ENCODE data around the gene SPATA17. TPM values are rescaled to one million over a fixed set of nuclear protein-coding genes. Genes with fewer than 3 reads are reported as not detected.

Gene SPATA17
- total and polyA plus RNA-seq, 2 experiments from 2014 or later = 1.2 to 3.5 TPM

- no peak for TF ChIP-seq NANOG (IDR thresholded peaks at IDR 0.05; ENCODE audit: borderline replicate concordance)
- no peak for TF ChIP-seq STAT1 (IDR thresholded peaks at IDR 0.05; ENCODE audit: unreplicated experiment)
- TF ChIP-seq JUNB (IDR thresholded peaks at IDR 0.05; ENCODE audit: unreplicated experiment) = no peak
- TF ChIP-seq CREB1 (CRISPR knock-in tag; IDR thresholded peaks at IDR 0.05; ENCODE audit: low read depth) = no peak
- TF ChIP-seq REST (IDR thresholded peaks at IDR 0.05; ENCODE audit: unreplicated experiment) = no peak
- no peak for TF ChIP-seq EZH2phosphoT487 (IDR thresholded peaks at IDR 0.05; ENCODE audit: unreplicated experiment)
Observed at GRCh38 chr1:217899614-217900013, 268.5 kb downstream of the SPATA17 start (continued).

- Histone ChIP-seq H3F3A (replicated peaks; ENCODE audit: low read depth) (no peaks in the 10 kb centered on the region), H4K20me1 (replicated peaks; ENCODE audit: insufficient read depth) (no peaks in the 10 kb centered on the region), H3K9me2 (ENCODE audit: insufficient read depth) (no peaks in the 10 kb centered on the region), H3K4me1 (ENCODE audit: insufficient read depth) (no peaks in the 10 kb centered on the region), H3K4me2 (no peak overlapping the region), H3K36me3 (ENCODE audit: insufficient read depth) (no peaks in the 10 kb centered on the region), H2AFZ (no peak overlapping the region), H3K27ac (ENCODE audit: low read depth) (no peak overlapping the region), H3K27me3 (ENCODE audit: insufficient read depth) (no peaks in the 10 kb centered on the region), H3K79me2 (replicated peaks; ENCODE audit: insufficient read depth) (no peaks in the 10 kb centered on the region), H3K4me3 (no peak overlapping the region)
- H3K27me3 Mint-ChIP-seq (ENCODE audit: insufficient read depth, low read depth, poor library complexity) = peaks cover 2% of the 10 kb centered on the region
- H3K4me1 Mint-ChIP-seq = no peaks in the 10 kb centered on the region
- no peak overlapping the region for H3K27ac Mint-ChIP-seq
- H3K4me3 Mint-ChIP-seq = no peak overlapping the region
- DNase-seq (ENCODE audit: low spot score) (no peak), ATAC-seq (no peak)
- no peaks in the 10 kb centered on the region for H3K36me3 Mint-ChIP-seq (ENCODE audit: low read depth)
- H3K9me3 Mint-ChIP-seq = no peaks in the 10 kb centered on the region
- TF ChIP-seq REST (IDR thresholded peaks at IDR 0.05; ENCODE audit: unreplicated experiment) (no peak), EZH2 (IDR thresholded peaks at IDR 0.05; ENCODE audit: low read depth, unreplicated experiment) (no peak), NANOG (IDR thresholded peaks at IDR 0.05; ENCODE audit: borderline replicate concordance) (no peak), ZNF462 (CRISPR knock-in tag; IDR thresholded peaks at IDR 0.05) (no peak), CTCF (conservative IDR thresholded peaks at IDR 0.05; ENCODE audit: low read depth in 2 of 2) (no peak), JUNB (IDR thresholded peaks at IDR 0.05; ENCODE audit: unreplicated experiment) (no peak)
Observed at GRCh38 chr1:217907504-217907903, 276.4 kb downstream of the SPATA17 start.
